CD4-positive, alpha-beta T cell treated with Interleukin-1 beta for 1 hour (primary cell): ENCODE data around the gene GRHL3.

ENCODE experiments used
- DNase-seq, 2 donors: peaks; one replicate each; pipeline ENCODE4 v3.0.0-alpha.2; 2020 to 2022

GRHL3 gene

DNA sequence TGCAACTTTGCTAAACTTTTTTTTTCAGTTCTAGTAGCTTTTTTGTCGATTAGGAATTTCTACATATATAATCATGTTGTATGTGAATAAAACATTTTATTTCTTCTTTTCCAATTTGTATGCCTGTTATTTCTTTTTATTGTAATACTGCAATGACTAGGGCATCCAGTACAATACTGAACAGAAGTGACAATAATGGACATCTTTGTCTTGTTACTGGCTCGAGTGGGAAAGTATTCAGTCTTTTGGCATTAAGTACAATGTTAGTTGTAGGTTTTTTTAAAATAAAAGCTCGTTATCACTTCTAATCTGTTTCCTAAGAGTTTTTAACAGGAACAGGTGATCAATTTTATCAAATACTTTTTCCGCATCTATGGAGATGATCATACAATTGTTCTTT lies 84.6 kb downstream of the GRHL3 start:
- DNase-seq, result no peak
